Measurements from ENCODE around the gene NOXRED1. TPM values are rescaled to one million over a fixed set of nuclear protein-coding genes. Genes with fewer than 3 reads are reported as not detected.

The NOXRED1 gene
- total RNA-seq, 4 donors from 2014 or later = 0.22 to 0.67 TPM; not detected in 2

GRCh38 chr14:77455966-77456640, 32.8 kb upstream of the NOXRED1 start:
- peaks cover 19 to 22% of the 10 kb centered on the region in 2 donors for H3K4me1 ChIP-seq
- 81 to 85% methylated on average over 2 of the region's 2 CpGs for WGBS, 2 donors
- peaks cover 13 to 20% of the 10 kb centered on the region in 2 donors for H3K36me3 ChIP-seq
- H3K27me3 ChIP-seq = no peaks in the 10 kb centered on the region
- intact Hi-C loops (cut with DNase I) = loop anchor here (5.0 kb wide), 1 partner anchor 96 kb away; no protein-coding TSS in a partner anchor
- H3K4me3 ChIP-seq (replicated peaks in 1 of 3) = no peak overlapping the region
- DNase-seq = no peak
- H3K9me3 ChIP-seq = no peaks in the 10 kb centered on the region
- H3K27ac ChIP-seq = no peak overlapping the region
- TF ChIP-seq, protein P1, sequence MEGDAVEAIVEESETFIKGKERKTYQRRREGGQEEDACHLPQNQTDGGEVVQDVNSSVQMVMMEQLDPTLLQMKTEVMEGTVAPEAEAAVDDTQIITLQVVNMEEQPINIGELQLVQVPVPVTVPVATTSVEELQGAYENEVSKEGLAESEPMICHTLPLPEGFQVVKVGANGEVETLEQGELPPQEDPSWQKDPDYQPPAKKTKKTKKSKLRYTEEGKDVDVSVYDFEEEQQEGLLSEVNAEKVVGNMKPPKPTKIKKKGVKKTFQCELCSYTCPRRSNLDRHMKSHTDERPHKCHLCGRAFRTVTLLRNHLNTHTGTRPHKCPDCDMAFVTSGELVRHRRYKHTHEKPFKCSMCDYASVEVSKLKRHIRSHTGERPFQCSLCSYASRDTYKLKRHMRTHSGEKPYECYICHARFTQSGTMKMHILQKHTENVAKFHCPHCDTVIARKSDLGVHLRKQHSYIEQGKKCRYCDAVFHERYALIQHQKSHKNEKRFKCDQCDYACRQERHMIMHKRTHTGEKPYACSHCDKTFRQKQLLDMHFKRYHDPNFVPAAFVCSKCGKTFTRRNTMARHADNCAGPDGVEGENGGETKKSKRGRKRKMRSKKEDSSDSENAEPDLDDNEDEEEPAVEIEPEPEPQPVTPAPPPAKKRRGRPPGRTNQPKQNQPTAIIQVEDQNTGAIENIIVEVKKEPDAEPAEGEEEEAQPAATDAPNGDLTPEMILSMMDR (IDR thresholded peaks at IDR 0.05) = no peak
- TF ChIP-seq POLR2A (IDR thresholded peaks at IDR 0.05) = no peak

- no peak overlapping the region for H3K27ac ChIP-seq
- intact Hi-C loops (cut with DNase I) = no loop called here
- H3K4me1 ChIP-seq = no peaks in the 10 kb centered on the region
- no peaks in the 10 kb centered on the region for H3K9me3 ChIP-seq
- WGBS, 2 donors = 99 to 100% methylated on average over 2 of the region's 2 CpGs
- H3K27me3 ChIP-seq = no peaks in the 10 kb centered on the region
- no peak overlapping the region for H3K4me3 ChIP-seq (replicated peaks in 1 of 3)
- DNase-seq = no peak
- TF ChIP-seq, protein P1 (IDR thresholded peaks at IDR 0.05) = no peak
- TF ChIP-seq POLR2A (IDR thresholded peaks at IDR 0.05) = no peak
- peaks cover 40 to 53% of the 10 kb centered on the region in 2 donors for H3K36me3 ChIP-seq
Observed at GRCh38 chr14:77442196-77442595, 18.9 kb upstream of the NOXRED1 start.

DNA sequence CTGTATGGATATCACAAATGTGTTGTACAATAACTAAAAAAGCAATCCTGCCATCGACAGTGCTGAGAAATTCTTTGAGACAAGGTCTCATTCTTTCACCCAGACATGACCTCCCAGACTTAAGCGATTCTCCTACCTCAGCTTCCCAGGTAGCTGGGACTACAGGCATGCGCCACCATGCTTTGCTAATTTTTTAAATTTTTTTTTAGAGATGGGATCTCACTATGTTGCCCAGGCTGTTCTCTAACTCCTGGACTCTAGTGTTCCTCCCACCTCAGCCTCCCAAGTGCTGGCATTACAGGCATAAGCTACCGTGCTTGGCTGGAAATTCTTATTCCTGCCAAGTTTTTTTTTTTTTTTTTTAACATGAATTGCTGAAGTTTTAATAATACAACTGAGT, 16.5 kb upstream of the NOXRED1 start:
- no peak for TF ChIP-seq POLR2A (IDR thresholded peaks at IDR 0.05)
- TF ChIP-seq, protein P1 (IDR thresholded peaks at IDR 0.05) = no peak
- intact Hi-C loops (cut with DNase I) = no loop called here
- Histone ChIP-seq H3K27ac (no peak overlapping the region), H3K27me3 (no peaks in the 10 kb centered on the region), H3K4me3 (replicated peaks in 1 of 3) (no peak overlapping the region), H3K36me3 (peaks cover 51 to 56% of the 10 kb centered on the region in 2 donors), H3K9me3 (no peaks in the 10 kb centered on the region), H3K4me1 (no peaks in the 10 kb centered on the region)
- 96 to 97% methylated on average over 4 of the region's 4 CpGs for WGBS, 2 donors
- DNase-seq = no peak

- Histone ChIP-seq H3K9me3 (no peaks in the 10 kb centered on the region), H3K4me1 (no peaks in the 10 kb centered on the region), H3K4me3 (replicated peaks in 1 of 3) (no peak overlapping the region), H3K27me3 (no peaks in the 10 kb centered on the region), H3K27ac (no peak overlapping the region), H3K36me3 (peaks cover 53 to 57% of the 10 kb centered on the region in 2 donors)
- intact Hi-C loops (cut with DNase I) = no loop called here
- TF ChIP-seq POLR2A (IDR thresholded peaks at IDR 0.05) = no peak
- TF ChIP-seq, protein P1 (IDR thresholded peaks at IDR 0.05) = no peak
- no peak for DNase-seq
- WGBS, 2 donors = 97 to 100% methylated on average over 1 of the region's 1 CpG
Observed at GRCh38 chr14:77438596-77438995, 15.3 kb upstream of the NOXRED1 start.

GRCh38 chr14:77436042-77436441, 12.7 kb upstream of the NOXRED1 start:
- Histone ChIP-seq H3K4me3 (replicated peaks in 1 of 3) (no peak overlapping the region), H3K36me3 (peaks cover 47% of the 10 kb centered on the region in 2 donors), H3K27me3 (no peaks in the 10 kb centered on the region), H3K4me1 (no peaks in the 10 kb centered on the region), H3K9me3 (no peaks in the 10 kb centered on the region), H3K27ac (no peak overlapping the region)
- intact Hi-C loops (cut with DNase I) = no loop called here
- no peak for DNase-seq
- TF ChIP-seq, protein P1 (IDR thresholded peaks at IDR 0.05) = no peak
- TF ChIP-seq POLR2A (IDR thresholded peaks at IDR 0.05) = no peak
- 94 to 98% methylated on average over 3 of the region's 3 CpGs for WGBS, 2 donors

Data from thyroid gland (tissue), 4 donors.